ENCODE measurements around the gene SHROOM3.

The SHROOM3 gene

GRCh38 chr4:76737771-76738085 is 302.7 kb downstream of the SHROOM3 start:
- TF ChIP-seq MAX (IDR thresholded peaks at IDR 0.05; ENCODE audit: low read depth, low read length), result no peak
- TF ChIP-seq POLR2A (IDR thresholded peaks at IDR 0.05; ENCODE audit: extremely low read depth, insufficient read length), result no peak
- TF ChIP-seq MYC (IDR thresholded peaks at IDR 0.05; ENCODE audit: low read depth, low read length), result no peak
- no peak for TF ChIP-seq CTCF (IDR thresholded peaks at IDR 0.05; ENCODE audit: low read depth, low read length)
- no peak overlapping the region for H3K4me3 ChIP-seq (ENCODE audit: low read depth, low read length)
- no peak for DNase-seq (ENCODE audit: low read depth)

- H3K4me3 ChIP-seq (ENCODE audit: low read depth, low read length), result no peak overlapping the region
- DNase-seq (ENCODE audit: low read depth), result no peak
- no peak for TF ChIP-seq POLR2A (IDR thresholded peaks at IDR 0.05; ENCODE audit: extremely low read depth, insufficient read length)
- TF ChIP-seq MAX (IDR thresholded peaks at IDR 0.05; ENCODE audit: low read depth, low read length), result 0 out of 2 replicates have a peak, but pooled peaks have one; percentile 12
- TF ChIP-seq CTCF (IDR thresholded peaks at IDR 0.05; ENCODE audit: low read depth, low read length), result no peak
- no peak for TF ChIP-seq MYC (IDR thresholded peaks at IDR 0.05; ENCODE audit: low read depth, low read length)
Measured at GRCh38 chr4:76738086-76738931, 303.3 kb downstream of the SHROOM3 start.

GRCh38 chr4:76740192-76740591 is 305.2 kb downstream of the SHROOM3 start:
- no peak for TF ChIP-seq MYC (IDR thresholded peaks at IDR 0.05; ENCODE audit: low read depth, low read length)
- no peak for TF ChIP-seq CTCF (IDR thresholded peaks at IDR 0.05; ENCODE audit: low read depth, low read length)
- no peak overlapping the region for H3K4me3 ChIP-seq (ENCODE audit: low read depth, low read length)
- DNase-seq (ENCODE audit: low read depth), result no peak

GRCh38 chr4:76740866-76741662 is 306.0 kb downstream of the SHROOM3 start:
- DNase-seq (ENCODE audit: low read depth), result no peak
- no peak for TF ChIP-seq POLR2A (IDR thresholded peaks at IDR 0.05; ENCODE audit: extremely low read depth, insufficient read length)
- TF ChIP-seq MYC (IDR thresholded peaks at IDR 0.05; ENCODE audit: low read depth, low read length), result no peak
- no peak for TF ChIP-seq CTCF (IDR thresholded peaks at IDR 0.05; ENCODE audit: low read depth, low read length)
- no peak for TF ChIP-seq MAX (IDR thresholded peaks at IDR 0.05; ENCODE audit: low read depth, low read length)
- no peak overlapping the region for H3K4me3 ChIP-seq (ENCODE audit: low read depth, low read length)

GRCh38 chr4:76741663-76742020 is 306.6 kb downstream of the SHROOM3 start:
- no peak for DNase-seq (ENCODE audit: low read depth)
- no peak overlapping the region for H3K4me3 ChIP-seq (ENCODE audit: low read depth, low read length)
- TF ChIP-seq MYC (IDR thresholded peaks at IDR 0.05; ENCODE audit: low read depth, low read length) (no peak), CTCF (IDR thresholded peaks at IDR 0.05; ENCODE audit: low read depth, low read length) (no peak), MAX (IDR thresholded peaks at IDR 0.05; ENCODE audit: low read depth, low read length) (no peak), POLR2A (IDR thresholded peaks at IDR 0.05; ENCODE audit: extremely low read depth, insufficient read length) (no peak)

All from NB4 (cell line).